HG03095 (cell line): Measurements from ENCODE around the gene SCN4B.

Source experiments
- ATAC-seq: cut with Tn5 transposase; IDR thresholded peaks from one replicate; pipeline ENCODE4 v1.9.1; 2021; ENCODE audit warnings: moderate library complexity; ENCODE audit not compliant: unreplicated experiment

Gene SCN4B

DNA sequence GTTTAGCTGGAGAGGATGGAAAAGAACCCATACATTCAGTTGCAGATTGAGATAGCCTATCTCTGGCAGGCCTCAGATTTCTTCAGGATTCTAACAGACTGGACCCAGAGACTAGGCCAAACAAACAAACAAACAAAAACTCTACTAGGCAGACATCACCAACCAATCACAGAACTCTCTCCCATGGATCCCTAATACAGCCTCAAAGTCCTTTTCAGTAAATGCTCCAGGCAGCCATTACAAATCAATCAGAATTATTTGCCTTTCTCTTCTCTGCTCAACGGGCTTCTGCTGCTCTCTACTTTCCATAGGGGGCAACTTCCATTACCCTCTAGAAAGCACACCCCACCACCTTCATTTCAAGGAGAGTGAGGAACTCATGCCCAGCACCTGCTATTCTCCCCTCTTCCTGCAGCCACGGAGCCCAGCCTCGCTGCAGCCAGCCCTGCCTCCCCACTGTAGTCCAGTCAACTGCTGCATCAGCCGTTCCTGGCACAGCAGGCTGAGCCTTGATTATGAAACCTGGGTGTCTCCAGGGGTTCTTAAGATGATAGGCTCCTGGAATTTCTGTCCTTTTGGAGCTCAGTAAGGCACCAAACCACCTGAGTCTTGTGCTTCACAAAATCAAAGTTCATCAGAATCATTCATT lies 46.8 kb downstream of the SCN4B start:
- ATAC-seq: no peak

DNA sequence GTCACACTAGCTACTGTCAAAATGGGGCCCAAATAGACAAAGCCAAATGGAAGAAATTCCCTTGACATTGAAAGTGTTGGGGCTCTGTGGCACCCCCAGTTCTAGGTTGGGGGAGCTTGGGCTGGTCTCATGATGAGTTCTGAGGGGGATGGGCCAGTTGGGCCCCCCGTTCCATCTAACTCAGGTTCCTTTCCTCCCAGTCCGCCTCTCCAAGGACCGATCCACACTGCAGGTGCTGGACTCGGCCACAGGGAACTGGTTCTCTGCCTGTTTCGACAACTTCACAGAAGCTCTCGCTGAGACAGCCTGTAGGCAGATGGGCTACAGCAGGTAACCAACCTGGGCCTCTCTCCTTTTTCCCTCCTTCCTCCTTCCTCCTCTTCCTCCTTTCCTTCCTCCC lies 48.1 kb downstream of the SCN4B start:
- no peak for ATAC-seq

DNA sequence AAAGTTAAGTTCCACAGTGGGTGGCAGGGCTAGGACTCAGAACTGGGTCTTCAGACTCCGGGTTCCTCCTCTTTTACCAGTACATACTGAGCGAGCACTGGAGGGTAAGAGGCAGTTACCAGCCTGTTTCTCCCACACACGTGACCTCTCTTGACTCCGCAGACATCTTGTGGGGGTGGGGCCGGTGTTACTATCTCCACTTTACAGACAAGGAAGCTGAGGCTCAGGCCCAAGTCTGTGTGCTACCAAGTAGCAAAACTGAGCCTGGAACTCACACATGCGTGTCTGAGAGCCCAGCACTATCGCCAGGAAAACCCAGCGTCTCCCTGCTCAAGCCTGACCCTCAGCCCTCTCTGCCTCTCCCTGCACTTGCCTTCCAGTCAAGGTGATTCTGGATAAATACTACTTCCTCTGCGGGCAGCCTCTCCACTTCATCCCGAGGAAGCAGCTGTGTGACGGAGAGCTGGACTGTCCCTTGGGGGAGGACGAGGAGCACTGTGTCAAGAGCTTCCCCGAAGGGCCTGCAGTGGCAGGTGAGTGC lies 49.8 kb downstream of the SCN4B start:
- ATAC-seq: no peak

DNA sequence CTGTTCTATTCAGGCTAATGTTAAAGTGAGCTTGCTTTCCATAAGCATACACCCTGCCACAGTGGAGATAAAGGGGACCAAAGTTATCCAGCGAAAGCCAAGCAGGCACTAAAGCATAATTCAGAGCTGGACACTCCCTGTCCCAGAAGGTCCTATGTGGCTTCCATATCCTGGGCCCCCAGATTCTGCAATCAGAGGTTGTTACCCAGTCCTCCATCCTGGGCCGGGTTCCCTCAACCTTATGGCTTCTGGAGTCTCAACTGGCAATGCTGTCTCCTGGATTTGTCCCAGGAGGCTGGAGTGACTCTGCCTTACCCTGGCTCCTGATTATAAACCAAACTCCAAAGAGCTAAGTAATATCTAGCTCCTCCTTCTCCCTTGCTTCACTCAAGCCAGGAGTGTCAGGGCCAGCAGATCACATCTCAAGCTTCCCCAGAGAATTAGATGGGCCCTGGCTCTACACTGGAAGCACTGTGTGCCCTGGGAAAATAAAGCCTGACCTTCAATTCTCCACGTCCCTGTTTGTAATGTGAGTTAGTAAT lies 51.9 kb downstream of the SCN4B start:
- no peak for ATAC-seq

DNA sequence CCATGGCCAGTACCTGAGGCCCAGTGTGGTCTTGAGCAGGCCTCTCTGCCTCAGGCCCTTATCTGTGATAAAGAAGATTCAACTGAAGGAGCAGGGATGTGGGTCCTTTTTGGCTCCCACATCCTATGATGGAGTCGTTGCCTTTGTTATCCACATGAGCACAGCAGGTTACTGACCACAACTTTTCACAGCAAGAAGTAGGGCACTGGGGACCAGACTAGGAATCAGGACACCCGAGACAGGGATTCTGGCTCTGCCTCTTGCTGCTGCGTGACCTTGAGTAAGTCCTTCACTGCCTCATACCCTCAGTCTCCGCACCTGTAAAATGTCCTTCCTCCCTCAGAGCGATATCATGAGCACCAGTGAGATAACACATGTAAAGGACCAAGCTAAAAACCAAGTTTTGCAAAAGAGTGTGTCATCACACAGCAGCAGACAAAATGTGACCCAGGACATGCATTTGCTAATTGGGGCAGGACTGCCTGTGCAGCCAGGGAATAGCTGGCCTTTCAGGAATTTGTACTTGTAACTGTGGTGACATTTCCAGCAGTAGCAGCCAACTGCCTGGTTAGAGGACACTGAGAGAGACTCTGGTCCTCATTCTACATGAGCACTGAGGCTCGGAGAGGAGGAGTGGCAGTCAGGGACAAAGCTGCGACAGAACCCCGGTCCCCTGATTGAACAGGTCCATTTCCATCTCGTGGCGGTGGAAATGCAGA lies 52.6 kb downstream of the SCN4B start:
- no peak for ATAC-seq

DNA sequence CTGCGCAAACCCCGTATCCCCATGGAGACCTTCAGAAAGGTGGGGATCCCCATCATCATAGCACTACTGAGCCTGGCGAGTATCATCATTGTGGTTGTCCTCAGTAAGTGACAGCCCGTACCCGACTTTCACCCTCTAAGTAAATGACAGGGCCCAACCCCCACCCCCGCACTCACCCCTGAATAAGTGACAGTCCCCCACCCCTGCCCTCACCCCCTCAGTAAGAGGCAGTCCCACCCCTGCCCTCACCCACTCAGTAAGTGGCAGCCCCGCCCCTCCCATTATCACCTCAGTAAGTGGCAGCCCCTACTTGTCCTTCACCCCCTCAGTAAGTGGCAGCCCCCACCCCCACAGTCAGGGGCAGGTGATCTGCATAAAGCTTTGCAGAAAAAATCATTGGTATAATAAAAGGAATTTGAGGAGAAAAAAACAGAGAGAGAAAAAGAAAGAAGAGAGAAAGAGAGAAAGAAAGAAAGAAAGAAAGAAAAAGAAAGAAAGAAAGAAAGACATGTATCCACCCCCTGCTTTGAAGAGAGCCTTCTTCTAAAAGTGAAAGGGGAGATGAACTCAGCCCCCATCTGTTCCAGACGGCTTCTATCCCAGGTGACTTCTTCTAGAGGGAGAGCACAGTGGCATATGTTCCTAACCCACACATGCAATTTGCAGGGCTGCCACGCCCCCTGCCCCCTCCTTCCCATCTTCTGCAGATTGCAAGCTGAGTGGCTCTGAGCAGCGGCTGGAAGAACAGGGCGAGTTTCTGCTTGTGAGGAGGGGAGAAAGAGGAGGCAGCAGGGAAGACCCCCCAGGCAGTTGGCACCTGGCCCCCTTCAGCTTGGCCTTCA lies 53.4 kb downstream of the SCN4B start:
- no peak for ATAC-seq

DNA sequence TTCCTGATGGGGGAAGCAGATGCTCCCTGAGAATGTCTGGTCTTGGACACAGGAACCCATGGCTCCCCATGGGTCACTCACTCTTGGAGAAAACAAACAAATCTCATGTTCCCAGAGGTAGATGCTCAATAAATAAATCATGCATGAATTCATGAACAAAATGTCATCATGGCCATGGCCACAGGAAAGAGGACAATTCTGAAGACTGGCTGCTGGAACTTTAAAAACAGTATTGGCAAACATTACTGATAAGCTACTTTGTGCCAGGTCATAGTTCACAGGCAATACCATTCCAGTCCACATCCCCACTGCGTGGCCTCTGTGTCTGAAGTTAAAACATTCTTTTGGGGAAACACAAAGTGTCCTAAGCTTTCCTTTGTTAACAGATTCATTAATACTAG lies 56.7 kb downstream of the SCN4B start:
- ATAC-seq: no peak

DNA sequence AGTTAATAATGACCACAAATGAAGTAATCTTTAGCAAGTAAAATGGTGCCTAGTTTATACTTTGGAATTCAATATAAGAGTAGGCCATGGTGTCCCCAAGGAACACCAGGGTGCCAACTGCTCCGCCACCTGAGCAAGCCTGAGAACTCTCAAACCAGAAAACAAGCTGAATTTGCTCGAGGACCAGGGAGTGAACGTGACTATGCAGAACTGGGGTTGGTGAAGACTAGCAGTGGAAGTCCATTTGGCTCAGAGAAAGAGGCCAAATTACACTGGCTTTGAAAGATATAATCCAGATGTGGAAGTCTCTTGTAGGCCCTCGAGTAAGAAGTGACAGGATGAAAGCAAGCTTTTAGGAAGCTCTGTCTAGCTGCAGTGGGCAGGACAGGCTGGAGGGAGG lies 57.1 kb downstream of the SCN4B start:
- ATAC-seq: no peak

DNA sequence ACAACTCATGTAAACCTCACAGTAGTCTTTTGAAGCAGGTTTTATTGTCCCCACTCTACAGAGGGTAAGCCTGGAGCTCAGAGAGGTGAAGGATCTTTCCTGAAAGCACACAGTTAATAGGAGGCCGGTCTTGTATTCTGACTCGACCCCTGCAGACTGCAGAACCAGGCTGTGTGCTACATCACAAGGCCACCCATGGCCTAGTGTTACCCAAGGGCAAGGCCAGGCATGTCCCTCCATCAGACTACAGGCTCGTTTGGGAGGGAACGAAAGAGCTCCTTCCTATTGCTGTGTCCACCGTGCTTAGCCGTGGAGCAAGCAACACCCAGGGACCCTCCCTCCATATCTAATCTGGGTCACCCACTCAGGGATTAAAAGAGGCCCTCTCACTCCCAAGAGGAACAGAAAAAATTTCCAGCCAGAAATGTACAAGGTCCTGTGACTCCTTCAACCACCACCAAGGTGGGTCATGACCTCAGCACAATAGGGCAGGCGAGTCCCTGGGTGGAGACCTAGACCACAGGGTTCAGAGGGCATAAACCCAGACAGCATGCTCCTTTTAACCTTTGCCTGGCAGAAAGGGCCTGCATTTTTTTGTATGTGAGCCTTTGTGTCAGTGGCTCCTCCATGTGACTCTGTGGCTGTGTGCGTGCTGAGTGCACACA lies 59.6 kb downstream of the SCN4B start:
- ATAC-seq: no peak

DNA sequence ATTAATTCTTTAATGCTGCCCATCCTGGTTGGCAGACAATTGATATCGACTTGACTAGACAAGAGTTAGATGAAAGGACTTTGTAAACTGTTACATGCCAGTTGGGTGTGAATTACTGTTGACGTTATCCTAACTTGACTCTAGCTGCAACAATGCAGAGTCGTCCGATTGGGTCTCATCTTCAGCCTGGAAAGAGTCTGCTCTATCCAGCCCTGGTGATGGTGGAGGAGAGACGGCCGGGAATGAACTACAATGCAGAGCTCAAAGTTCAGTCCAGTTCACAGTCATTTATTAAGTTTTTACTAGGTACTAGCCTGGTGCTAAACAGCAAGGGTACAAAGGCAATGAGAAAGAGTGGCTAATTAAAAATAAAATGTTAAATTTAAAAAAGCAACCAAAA lies 60.9 kb downstream of the SCN4B start:
- no peak for ATAC-seq

DNA sequence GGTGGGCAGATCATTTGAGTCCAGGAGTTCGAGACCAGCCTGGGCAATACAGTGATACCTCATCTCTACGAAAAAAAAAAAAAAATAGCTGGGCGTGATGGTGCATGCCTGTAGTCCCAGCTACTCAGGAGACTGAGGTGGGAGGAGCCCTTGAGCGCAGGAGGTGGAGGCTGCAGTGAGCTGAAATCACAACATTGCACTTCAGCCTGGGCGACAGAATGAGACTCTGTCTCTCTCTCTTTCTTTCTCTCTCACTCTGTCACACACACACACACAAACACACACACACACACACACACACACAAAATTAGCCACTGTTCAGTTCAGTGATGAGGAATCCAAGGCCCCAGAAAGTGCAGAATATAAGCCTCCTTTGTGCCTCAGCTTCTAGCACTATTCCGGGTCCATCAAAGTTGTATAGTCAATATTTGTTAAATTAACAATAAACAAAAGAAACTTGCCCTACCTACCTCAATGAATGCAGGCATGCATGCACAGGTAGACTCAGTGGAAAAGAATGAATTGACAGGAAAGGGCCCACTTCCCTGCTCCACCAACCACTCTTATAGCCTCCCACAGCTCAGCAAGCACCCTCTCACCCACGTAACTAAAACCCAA lies 62.0 kb downstream of the SCN4B start:
- no peak for ATAC-seq

DNA sequence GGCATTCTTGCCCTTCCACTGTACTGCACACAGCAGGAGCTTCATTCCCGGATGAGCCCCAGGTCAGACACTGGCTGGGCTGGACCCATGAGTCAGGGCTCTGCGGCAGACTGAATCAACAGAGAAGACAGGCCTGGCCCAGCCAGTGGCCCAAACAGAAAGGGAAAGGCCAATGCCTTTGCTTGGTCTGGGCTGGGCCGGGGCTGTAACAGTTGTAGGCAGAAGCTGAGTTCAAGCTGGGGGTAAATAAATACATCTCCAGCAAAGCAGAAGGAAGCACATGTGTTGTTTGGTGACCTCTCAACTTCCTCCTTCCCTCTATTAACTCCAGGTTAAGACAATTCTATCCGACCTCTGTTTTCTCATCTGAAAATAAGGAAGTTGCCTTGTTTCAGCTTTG lies 64.1 kb downstream of the SCN4B start:
- ATAC-seq: no peak

DNA sequence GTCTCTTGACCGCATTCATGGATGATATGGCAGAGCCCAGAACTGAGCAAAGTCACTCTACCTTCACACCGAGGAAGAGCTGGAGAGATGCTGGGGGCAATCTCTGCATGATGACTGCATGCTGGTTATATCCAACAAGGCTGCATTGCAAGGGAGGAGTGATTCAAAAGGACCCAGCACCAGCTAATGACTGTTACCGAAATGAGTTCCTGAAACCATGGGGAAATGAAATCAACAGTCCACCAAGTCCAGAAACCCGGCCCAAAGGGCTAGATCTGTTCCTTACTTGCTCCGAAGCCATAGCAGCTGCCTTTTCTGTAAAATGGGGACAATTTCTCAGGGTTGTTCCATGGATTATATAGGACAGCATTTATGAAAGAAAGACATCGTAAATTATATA lies 64.7 kb downstream of the SCN4B start:
- ATAC-seq: no peak

DNA sequence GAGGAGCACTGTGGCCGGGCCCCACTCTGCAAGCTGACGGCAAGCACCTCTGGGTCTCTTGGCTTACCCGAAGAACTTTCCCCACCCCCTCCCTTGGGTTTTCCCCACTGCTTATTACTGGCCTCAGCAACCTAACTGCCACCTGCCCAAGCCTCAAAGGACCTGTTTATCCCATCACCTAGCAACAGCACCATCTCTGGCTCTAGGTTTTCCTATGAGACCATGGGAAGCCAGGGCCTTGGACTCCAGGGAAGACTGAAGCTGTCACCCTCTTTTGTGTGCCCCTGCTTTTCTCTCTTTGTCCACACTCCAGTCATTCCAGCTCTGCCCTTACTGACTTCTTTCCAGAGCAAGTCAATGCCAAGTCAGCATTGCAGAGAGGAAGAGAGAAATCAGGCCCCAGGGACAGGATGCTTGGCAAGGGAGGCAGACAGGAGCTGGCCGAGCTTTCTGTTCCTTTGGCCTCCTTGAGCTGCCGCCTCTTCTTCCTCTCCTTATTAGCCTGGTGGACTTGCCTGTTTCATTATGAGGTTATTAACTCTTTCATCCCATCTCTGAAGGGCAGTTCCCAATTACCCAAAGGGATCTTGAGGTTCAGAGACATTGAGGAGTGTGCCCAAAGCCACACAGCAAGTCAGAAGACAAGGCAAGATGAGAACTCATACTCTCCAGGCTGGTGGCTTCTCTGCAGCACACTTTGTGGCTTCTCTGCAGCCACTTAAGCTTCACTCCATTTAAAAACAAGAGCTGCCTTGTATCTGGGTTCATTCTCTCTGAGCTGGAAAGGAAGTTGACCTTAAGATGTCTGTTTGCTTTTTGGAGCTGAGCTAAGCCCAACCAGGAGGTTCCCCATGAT lies 65.5 kb downstream of the SCN4B start, which contains the start of gene SMIM35:
Gene SMIM35 (minus strand): TSS at position 51 of the 856 bp plus-strand sequence. CDS start 206 bp downstream, outside the sequence.
- no peak for ATAC-seq

DNA sequence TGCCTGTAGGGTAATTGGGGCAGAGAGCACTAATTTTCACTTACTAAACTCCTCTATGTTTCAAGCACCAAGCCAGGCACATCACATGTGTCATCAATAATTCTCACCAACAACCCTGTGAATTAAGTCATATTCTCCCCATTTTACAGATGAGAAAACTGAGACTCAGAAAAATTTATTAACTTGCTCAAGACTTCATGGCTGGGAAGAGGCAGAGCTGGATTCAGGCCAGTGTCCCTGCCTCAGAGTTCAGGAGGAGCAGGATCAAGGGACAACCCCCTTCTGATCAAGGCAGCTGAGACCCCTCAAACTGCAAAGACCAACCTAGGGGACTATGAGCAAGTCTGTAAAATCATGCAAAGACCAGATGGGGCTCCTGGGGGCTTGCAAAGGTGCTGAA lies 68.0 kb downstream of the SCN4B start:
- no peak for ATAC-seq

DNA sequence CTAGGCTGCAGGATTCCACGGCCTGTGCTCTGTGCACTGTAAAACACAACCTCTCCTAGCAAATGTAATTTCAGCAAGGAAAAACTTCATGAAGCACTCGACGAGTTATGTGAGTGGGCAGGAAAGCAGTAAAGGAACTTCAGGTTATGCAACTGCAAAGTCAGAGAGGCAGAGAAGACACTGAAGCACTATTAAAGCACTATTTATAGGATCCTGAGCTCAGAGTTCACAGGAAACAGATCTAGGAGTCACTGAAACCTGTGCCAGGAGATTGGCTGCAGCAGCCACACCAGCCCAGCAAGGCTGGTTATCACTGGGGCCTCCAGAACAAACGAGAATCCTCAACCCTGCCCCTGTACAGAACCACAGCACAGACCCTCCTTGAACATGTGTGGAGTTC lies 68.4 kb downstream of the SCN4B start:
- ATAC-seq: no peak
